GM21528 (cell line): Measurements from ENCODE around the gene SEC14L2.
A peak's percentile ranks its signal among the peaks of the same experiment; 100 is the strongest.
"Not testable (repeated sequence)": the region's sequence is repeated elsewhere in the genome, so short reads cannot be mapped to it uniquely, and the experiment has no call there.

Experiments
- ATAC-seq: cut with Tn5 transposase; IDR thresholded peaks from one replicate; pipeline ENCODE4 v1.9.1; 2021; ENCODE audit warnings: mild to moderate bottlenecking, moderate library complexity; ENCODE audit not compliant: unreplicated experiment, low FRiP score

Gene SEC14L2

DNA sequence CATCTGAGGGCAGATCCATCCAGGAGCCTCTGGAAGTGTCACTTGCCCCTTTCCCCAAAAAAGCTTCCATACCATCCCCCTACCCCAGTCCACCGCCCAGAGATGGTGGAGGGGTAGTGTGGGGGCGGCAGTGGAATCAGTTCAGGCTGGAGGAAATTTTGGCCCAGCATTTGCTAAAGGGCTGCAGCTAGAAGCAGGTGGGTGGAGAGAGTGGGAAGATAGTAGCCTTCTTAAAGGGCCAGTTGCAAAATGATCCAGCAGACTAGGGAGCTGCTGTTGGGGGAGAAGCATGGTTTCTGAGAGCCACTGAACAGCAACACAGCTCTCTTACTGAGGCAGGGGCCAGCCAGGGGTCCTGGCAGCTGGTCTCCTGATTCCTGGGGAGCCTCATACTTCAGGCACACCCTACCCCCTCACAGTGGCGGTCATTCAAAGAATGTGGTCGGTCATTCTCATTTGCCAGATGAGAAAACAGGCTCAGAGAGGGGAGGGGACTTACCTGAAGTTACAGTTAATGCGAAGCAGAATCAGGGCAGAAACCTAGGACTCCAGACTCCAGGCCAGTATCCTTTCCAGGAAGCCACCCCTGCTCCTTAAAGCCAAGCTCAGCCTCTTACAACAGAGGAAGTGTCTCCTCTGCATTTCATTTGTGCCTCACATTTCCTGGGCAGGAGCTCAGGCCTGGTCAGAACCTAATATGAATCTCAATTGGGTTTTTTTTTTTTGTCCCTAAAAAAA is 5.4 kb downstream of the SEC14L2 start:
- no peak for ATAC-seq

DNA sequence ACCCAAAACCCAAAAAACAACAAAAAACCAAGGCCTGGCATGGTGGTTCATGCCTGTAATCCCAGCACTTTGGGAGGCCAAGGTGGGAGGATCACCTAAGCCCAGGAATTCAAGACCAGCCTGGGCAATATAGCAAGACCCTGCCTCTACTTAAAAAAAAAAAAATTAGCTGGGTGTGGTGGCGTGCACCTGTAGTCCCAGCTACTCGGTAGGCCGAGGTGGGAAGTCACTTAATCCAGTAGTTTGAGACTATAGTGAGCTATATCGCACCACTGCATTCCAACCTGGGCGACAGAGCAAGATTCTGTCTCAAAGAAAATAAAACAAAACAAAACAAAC is 5.9 kb downstream of the SEC14L2 start:
- not testable (repeated sequence) for ATAC-seq

DNA sequence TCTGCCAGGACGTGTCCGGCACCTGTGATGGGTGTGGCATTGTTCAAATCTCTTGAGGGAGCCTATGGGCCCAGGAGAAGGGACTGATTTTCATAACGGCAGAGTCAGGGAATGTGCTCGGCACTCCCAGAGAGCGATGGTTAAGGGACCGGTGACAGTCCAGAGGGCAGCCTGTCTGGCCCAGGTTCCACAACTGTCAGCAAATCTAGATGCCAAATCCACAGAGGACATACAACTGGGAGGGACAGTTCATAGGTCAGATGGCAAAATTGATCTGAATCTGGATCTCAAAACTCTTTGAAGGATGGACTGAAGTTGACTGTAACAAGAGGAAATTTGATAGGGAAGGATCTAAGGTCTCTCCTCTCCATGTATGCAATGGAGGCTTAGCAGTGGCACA is 7.5 kb downstream of the SEC14L2 start:
- no peak for ATAC-seq

DNA sequence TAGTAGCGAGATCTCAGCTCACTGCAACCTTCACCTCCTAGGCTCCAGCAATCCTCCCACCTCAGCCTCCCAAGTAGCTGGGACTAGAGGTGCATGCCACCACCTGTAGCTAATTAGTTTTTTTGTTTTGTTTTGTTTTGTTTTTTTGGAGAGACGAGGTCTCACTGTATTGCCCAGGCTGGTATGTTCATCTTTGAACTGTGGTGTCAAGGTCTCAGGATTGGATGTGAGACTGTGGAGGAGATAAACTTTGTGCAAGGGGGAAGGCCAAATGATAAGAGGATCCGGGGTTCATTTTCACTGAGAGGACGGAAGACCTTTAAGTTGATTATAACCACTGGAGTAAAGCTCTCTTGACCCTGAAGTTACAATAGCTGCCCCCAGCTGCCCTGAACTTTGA is 8.9 kb downstream of the SEC14L2 start:
- no peak for ATAC-seq

DNA sequence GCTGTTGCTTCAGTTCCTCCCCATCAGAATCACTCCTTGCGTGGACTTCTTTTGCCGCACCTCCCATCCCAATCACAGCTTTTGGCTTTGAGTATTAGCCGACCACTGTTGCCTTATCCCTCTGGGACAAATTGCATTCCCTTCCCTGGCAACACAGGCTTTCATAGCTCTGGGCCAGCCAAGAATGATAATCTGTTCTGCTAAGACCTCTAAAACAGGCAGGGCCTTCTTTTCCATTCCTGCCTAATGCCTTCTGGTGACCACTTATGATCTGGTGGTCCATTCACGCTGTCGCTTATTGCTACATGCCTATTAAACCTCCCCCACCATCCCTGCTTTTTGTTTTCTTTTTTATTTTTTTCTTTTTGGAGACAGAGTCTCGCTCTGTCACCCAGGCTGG is 9.6 kb downstream of the SEC14L2 start:
- no peak for ATAC-seq

DNA sequence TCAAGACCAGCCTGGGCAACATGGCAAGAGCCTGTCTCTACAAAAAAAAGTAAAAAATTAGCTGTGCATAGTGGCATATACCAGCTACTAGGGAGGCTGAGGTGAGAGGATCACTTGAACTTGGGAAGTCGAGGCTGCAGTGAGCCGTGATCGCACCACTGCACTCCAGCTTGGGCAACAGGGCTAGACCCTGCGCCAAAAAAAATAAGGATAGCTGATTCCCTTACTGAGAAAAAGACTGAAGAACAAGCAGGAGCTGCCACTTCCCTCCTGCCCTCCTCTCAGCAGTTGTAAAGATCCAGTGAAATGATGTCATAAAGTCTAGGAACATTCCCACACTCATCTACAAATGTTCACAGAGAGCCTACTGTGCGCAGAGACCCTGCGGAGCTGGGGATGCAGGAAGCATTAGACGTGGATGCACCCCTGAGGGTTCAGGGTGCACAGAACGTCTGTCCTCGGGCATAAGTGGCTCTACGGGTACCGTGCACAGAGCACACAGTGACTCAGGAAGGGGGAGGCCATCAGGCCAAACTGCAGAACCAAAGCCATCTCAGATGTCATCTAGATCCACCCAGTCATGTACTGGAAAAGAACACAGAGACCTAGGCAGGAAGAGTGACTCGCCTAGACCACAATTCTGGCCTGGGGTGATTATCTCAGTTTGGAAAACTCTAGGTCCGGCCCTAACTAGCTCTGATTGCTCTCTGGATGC is 11.7 kb downstream of the SEC14L2 start:
- no peak for ATAC-seq

DNA sequence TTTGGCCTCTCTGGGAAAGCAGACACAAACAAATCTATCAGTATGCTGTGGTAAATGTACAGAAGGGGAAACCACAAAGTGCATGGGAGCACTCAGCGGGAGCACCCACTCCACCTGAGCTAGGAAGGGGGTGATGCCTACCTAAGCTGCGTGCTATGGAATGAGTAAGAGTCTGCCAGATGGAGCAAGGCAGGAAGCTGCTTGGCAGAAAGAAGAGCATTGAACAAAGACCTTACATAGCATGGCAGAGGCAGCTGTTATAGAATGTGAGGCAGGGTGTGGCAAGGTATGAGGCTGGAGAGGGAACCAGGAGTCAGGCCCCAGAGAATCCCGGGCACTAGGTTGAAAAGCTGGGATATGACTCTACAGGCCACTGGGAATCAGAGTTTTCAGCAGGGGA is 15.0 kb downstream of the SEC14L2 start:
- no peak for ATAC-seq

DNA sequence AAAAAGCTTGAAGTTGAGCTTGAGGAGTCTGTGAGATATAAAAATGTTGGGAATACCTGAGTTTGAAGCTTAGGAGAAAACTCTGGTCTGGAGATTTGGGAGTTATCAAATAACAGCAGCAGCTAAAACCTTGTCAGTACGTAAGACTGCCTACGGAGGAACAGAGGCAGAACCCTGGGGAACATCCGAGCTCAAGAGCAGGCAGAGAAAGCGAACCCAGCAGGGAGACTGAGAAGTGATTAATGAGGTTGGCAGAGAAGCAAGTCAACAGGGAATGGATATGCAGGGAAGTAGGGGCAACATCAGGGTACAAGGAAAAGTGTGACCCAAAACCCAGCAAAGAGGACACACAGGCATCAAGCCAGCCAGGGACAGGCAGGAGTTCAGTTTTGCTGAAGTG is 16.2 kb downstream of the SEC14L2 start:
- ATAC-seq, result no peak

DNA sequence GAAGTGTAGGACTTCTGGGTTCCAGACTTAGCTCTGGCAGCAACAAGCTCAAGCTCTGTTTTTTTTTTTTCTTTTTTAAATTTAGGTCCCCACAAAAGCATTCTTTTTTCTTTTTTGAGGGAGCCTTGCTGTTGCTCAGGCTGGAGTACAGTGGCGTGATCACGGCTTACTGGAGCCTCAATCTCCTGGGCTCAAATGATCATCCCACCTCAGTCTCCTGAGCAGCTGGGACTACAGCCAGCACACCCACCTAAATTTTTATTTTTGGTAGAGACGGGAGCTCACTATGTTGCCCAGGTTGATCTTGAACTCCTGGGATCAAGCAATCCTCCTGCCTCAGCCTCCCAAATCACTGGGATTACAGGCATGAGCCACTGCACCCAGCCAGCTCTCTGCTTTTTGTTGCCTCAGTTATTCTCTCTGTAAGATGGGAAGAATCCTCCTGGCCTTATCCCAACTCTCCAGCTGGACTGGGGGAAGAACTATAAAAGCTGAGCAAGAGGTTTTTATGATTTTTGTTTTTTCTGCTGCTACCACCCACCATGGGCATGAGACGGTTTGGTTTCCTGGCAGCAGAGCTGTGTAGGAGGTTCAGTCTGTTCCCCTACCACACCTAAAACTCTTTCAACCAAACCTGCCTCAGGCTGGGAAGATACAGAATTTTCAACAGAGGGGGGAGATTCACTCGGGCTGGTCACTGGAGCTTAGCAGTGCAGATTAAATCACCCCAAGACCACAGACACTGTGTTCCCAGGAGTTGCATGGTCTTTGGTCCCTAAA is 17.1 kb downstream of the SEC14L2 start:
- no peak for ATAC-seq

DNA sequence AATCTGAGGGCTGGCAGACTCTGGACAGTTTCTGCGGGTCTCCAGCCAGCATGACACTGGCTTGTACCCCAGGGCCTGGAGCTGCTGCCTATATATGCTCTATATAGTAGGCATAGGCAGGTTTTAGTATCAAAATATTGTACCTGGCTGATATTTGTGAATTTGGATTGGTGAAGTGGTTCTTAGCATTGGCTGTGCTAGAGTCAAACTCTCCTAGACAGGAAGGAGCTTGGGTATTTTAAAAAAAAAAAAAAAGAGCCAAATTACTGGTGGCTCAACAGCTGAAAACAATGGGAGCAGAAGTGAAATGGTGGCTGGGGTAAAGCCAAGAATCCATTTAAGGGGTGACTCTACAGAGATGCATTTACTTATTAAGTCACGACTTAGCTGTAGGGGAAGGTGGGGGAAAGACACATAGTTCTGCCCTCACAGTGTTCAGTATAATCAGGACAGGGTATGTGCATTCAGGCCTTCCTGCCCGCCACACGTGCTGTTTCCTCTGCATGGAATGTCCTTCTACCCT is 17.8 kb downstream of the SEC14L2 start:
- ATAC-seq, result no peak

DNA sequence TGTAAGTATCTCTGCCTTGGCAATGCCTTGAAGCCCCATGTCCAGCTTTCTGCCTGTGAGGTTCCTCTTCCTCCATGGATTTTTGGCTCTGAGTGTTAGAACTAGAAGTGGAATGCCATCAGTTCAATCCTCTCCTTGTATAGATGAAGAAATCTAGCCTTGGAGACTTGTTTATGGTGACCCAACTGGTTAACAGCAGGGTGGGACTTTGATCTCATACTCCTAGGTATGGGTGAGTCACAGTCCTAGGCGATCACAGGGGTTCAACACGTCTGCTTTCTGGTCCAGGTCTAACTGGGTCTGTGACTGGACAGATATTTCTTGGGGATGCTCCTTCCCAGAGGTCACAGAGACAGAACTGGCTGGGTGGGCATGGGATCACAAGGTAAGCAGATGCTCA is 19.6 kb downstream of the SEC14L2 start:
- ATAC-seq, result no peak

DNA sequence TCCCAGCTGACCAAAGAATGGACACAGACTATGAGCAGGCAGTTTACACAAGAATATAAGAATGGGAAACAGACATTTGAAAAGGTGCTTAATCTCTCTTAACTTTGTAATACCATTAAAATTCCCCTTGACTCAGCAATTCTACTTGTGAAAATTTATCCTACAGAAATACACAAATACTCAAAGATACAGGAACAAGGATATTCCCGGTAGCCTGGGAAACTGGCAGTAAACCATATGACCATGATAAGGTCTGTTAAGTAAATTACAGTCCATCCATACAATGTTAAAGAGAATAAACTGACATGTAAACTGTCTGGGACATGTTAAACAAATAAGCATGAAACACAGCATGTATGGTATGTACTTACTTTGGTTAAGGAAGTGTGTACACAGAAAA is 20.0 kb downstream of the SEC14L2 start:
- no peak for ATAC-seq

DNA sequence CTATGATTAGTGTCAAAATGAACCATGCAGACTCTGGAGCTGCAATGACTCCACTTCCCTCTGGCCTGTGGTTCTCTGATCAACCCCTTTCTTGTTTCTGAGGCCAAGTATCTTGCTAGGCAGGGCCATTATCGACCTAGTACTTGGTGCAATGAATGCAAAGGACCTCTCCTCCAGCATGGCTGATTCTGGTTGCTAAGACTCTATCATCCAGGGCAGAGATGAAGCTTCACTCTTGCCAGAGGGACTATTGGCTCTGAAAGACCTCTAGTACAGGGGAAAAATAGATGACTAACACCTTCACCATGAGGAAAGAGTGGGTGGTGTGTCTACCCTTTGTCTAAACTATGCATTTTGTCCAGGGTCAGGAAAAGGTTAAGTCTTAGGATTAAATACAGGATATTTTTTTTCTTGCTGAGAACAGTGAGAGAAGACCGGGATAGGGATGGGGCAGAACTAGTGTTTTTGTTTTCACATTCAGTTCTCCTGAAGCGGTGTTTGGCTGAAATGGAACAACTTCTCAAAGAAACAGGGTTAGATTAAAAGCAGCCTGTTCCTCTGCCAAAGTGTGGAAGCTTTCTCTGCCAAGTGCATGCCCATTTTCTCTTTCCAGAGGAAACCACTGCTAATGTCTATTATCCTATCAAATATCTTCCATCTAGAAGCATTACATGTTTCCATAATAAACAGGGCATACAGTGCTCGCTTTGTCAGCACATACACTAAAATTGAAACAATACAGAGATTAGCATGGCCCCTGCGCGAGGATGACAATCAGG is 23.7 kb downstream of the SEC14L2 start:
- ATAC-seq, result no peak

DNA sequence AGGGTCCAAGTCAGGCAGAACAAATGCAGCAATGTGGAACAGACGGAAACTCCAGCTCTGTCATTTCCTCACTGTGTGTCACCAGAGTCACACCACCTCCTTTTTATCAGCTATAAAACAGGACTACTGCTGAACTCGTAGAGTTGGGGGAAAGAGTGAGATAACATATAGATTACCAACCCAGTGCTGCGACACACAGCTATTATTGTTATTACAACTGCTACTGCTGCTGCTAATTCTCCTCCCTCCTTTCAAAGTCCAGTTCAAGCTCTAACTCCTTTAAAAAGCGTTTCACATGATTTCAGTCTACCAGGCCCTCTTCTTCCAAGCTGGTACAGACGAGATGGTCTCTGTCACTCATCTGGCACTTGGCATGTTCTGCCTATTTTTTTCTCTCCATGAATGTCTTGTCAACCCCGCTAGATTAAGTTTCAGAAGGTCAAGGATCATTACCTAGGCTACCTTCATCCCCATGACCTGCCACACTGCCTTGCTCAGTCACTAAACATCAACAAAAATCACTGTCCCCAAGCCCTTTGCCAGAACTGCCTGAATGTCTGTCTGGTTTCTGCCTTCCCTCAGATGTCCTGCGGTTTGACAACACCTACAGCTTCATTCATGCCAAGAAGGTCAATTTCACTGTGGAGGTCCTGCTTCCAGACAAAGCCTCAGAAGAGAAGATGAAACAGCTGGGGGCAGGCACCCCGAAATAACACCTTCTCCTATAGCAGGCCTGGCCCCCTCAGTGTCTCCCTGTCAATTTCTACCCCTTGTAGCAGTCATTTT is 25.1 kb downstream of the SEC14L2 start:
- ATAC-seq, result no peak

DNA sequence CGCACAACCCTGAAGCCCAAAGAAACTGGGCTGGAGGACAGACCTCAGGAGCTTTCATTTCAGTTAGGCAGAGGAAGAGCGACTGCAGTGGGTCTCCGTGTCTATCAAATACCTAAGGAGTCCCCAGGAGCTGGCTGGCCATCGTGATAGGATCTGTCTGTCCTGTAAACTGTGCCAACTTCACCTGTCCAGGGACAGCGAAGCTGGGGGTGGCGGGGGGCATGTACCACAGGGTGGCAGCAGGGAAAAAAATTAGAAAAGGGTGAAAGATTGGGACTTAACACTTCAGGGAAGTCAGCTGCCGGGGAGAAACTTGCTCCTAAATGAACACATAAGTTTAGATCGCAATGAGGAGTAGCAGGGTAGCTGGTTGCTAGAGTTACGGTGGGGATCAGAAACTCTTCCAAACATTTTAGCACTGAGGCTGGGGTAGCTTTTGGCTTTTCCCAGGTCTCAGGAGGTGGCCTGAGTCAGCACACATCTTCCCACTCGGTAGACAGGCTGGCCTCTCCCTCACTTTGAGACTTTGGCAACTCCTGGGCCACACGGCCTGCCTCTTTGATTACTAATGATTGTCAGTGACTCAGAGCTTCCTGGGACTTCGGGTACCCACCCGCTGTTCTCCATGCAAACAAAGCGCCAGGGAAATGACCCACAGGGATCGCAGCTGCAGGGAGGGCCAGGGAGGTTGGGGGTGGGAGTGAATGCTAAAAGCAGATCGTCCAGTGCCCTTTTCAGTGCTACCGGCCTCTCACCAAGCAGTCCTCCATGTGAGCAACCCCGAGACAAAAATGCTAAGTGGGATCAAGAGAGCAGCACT is 25.9 kb downstream of the SEC14L2 start:
- ATAC-seq, result no peak

DNA sequence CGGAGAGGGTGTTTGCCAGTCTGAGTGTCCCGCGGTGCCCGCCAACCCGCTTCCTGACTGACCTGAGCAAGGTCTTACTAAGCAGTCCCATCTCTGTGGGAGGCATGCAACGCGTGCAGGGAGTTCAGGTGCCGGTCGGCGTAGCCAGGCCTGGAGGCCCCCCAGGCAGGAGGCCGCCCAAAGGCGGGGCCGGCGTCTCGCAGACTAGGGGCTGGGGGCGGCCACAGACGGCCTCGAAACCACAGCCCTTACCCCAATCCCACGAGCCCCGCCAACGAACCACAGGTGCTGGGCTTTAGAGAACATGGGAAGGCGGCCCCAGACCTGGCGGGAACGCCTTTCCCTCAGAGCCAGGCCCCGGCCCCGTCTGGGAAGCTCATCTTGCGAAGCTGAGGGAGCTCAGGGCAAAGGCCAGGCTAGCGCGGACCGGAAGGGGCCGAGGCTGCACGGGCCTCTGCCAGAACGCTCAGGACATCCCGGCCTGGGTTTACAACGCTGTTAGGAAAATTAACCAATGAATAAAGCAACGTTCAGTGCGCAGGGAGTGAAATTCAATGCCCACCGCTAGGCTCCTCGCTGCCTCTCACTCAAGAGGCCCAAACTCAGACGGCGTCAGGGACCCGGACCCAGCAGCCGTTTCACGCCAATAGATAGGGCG is 26.6 kb downstream of the SEC14L2 start:
- peak; percentile 38 for ATAC-seq

DNA sequence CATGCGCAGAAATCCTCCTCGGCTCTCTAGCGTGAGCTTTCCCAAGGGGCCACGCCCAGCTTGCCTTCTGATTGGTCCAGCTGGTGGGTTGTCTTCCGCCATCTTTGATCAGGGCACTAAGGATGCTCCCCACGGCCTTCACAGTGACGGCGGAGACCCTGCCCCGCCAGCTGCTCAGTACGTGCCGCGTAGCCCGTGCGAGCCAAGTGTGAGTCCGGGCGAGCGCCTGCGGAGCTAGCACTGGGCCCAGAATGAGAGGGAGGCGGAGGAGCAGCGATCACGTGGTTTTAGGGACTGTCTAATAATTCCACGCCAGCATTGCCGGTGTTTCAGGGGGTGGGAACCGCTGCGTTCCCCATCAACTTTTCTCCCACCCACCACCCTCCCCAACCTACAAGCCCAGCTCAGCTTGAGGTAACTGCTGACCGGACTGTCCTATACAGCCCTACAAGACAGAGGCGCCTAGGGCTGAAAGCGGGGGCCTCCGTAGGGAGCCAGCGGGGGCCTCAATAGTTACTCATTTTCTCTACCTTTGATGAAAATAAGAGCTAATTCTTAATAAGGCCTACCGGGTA is 27.2 kb downstream of the SEC14L2 start:
- ATAC-seq, result peak; percentile 75
